ENCODE measurements around the gene TMEM212.

DNA sequence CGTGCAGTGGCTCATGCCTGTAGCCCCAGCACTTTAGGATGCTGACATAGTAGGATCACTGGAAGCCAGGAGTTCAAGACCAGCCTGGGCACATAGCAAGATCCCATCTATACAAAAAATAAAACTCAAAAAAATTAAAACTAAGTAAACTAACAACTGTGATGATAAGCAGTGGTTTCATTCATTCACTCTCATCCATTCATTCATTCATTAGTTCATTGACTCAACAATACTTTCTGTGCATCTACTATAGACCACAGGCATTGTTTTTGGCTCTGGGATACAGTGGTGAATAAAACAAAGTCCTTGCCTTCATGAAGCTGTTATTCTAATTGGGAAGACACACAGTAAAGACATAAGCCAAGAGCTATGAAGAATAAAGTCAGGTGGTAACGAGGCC lies 7.5 kb upstream of the TMEM212 start:
- no peak for TF ChIP-seq EZH2 (IDR thresholded peaks at IDR 0.05)
- no peak for TF ChIP-seq POLR2AphosphoS5 (IDR thresholded peaks at IDR 0.05; ENCODE audit: borderline replicate concordance, low read depth, low read length)

Data from SK-N-MC (cell line).